GM18873 (cell line): ENCODE measurements around the gene ODAM.
"Not testable (repeated sequence)": the region's sequence is repeated elsewhere in the genome, so short reads cannot be mapped to it uniquely, and the experiment has no call there.

Experiments used
- ATAC-seq: cut with Tn5 transposase; IDR thresholded peaks from one replicate; pipeline ENCODE4 v1.9.1; 2021; ENCODE audit warnings: mild to moderate bottlenecking, moderate library complexity, moderate number of reproducible peaks; ENCODE audit not compliant: unreplicated experiment, low FRiP score

ODAM gene

GRCh38 chr4:70195425-70195824, at the start of gene ODAM:
Gene ODAM, plus strand, starts transcription at chr4:70195725. Its CDS starts 819 bp downstream, at chr4:70196544.
- no peak for ATAC-seq

GRCh38 chr4:70151271-70151670, 44.3 kb upstream of the ODAM start:
- no peak for ATAC-seq

- no peak for ATAC-seq
Observed at GRCh38 chr4:70152088-70152487, 43.4 kb upstream of the ODAM start.

GRCh38 chr4:70153937-70154336, 41.6 kb upstream of the ODAM start, which contains the start of gene PRR27:
Gene PRR27, plus strand, starts transcription at chr4:70154237. Its CDS starts 139 bp downstream, at chr4:70154376.
- no peak for ATAC-seq

GRCh38 chr4:70158576-70158975, 36.9 kb upstream of the ODAM start:
- ATAC-seq: no peak

GRCh38 chr4:70177090-70177489, 18.4 kb upstream of the ODAM start:
- ATAC-seq: no peak

GRCh38 chr4:70178075-70178660, 17.4 kb upstream of the ODAM start:
- ATAC-seq: no peak

GRCh38 chr4:70179811-70180210, 15.7 kb upstream of the ODAM start:
- no peak for ATAC-seq

GRCh38 chr4:70181864-70182263, 13.7 kb upstream of the ODAM start:
- no peak for ATAC-seq

- ATAC-seq: no peak
Observed at GRCh38 chr4:70182517-70183167, 12.9 kb upstream of the ODAM start.

GRCh38 chr4:70183168-70183939, 12.2 kb upstream of the ODAM start:
- ATAC-seq: no peak

GRCh38 chr4:70183940-70184246, 11.6 kb upstream of the ODAM start:
- no peak for ATAC-seq

GRCh38 chr4:70187216-70187615, 8.3 kb upstream of the ODAM start:
- no peak for ATAC-seq

GRCh38 chr4:70190579-70190978, 4.9 kb upstream of the ODAM start:
- ATAC-seq: no peak

GRCh38 chr4:70191647-70192046, 3.9 kb upstream of the ODAM start:
- ATAC-seq: no peak

GRCh38 chr4:70192895-70193294, 2.6 kb upstream of the ODAM start:
- no peak for ATAC-seq

GRCh38 chr4:70196857-70197256, 1.3 kb downstream of the ODAM start:
- no peak for ATAC-seq

GRCh38 chr4:70197842-70198241, 2.3 kb downstream of the ODAM start:
- ATAC-seq: no peak

- ATAC-seq: no peak
Observed at GRCh38 chr4:70203601-70204000, 8.1 kb downstream of the ODAM start.

- ATAC-seq: not testable (repeated sequence)
Observed at GRCh38 chr4:70212752-70213151, 17.2 kb downstream of the ODAM start.

GRCh38 chr4:70216109-70216508, 20.6 kb downstream of the ODAM start:
- not testable (repeated sequence) for ATAC-seq

- ATAC-seq: not testable (repeated sequence)
Observed at GRCh38 chr4:70216550-70216949, 21.0 kb downstream of the ODAM start.
